Testis (tissue), 3 donors: Measurements from ENCODE around the gene HOXA3. TPM values are rescaled to one million over a fixed set of nuclear protein-coding genes. Genes with fewer than 3 reads are reported as not detected.

Experiments used
- DNase-seq: peaks from one replicate; pipeline ENCODE4 v3.0.0-alpha.2; 2019
- H3K27ac ChIP-seq, 2 donors: fragments of 200-600 bp; sonication (generic); one replicate each; pipeline ENCODE4 v1.5.1; 2019
- H3K27me3 ChIP-seq: fragments of 200-600 bp; sonication (generic); one replicate; pipeline ENCODE4 v1.5.1; 2019
- H3K36me3 ChIP-seq: fragments of 200-600 bp; sonication (generic); one replicate; pipeline ENCODE4 v1.5.1; 2017; ENCODE audit warnings: low read depth; ENCODE audit errors: missing control alignments
- H3K4me1 ChIP-seq: fragments of 200-600 bp; sonication (generic); one replicate; pipeline ENCODE4 v1.5.1; 2019
- H3K4me3 ChIP-seq, 2 donors: fragments of 200-600 bp; sonication (generic); one replicate each; pipeline ENCODE4 v1.5.1; 2017 to 2019
- H3K9me3 ChIP-seq: fragments of 200-600 bp; sonication (generic); one replicate; pipeline ENCODE4 v1.5.1; 2017
- CTCF ChIP-seq, 3 experiments: fragments of 450-650 bp in 2 of 3; fragments of 200-600 bp in 1 of 3; sonication (generic) in 1 of 3; IDR thresholded peaks; one replicate each; pipeline ENCODE4 v1.5.1; 2016 to 2019; ENCODE audit warnings: antibody characterized with exemption in 3 of 3, mild to moderate bottlenecking in 2 of 3, moderate library complexity in 1 of 3
- POLR2A ChIP-seq: fragments of 450-650 bp; IDR thresholded peaks from one replicate; pipeline ENCODE4 v1.6.1; 2017; ENCODE audit warnings: antibody characterized with exemption, mild to moderate bottlenecking, moderate library complexity
- WGBS, 2 donors: methylation state at CpG; one replicate each; pipeline ENCODE4 v1.1.5; 2018; 5-methylcytosine and 5-hydroxymethylcytosine counted together
- intact Hi-C: fragments of 100-400 bp; cut with DNase I; formaldehyde crosslinking; loops from one replicate; pipeline ENCODE4 v1.15.1; 2023; ENCODE audit warnings: low total_unique reads
- polyA plus RNA-seq: library from polyadenylated mRNA; stranded (reverse); fragments of 350-450 nt; fragmentation: Illumina TruSeq; extraction: RNeasy Lipid Tissue Mini Kit (QIAGEN cat#74804); gene quantifications from one replicate; pipeline ENCODE4 v1.2.3, GENCODE V29; 2014; ENCODE audit warnings: low read depth, low replicate concordance; ENCODE audit not compliant: insufficient read depth
- total RNA-seq, 2 donors: library from RNA; depleted of rRNA; stranded (reverse); fragments of >200 nt; gene quantifications; one replicate each; pipeline ENCODE4 v1.2.3, GENCODE V29; 2016

Gene HOXA3
- total and polyA plus RNA-seq, 3 donors from 2014 or later = 0.93 to 2.8 (median 2.4) TPM

DNA sequence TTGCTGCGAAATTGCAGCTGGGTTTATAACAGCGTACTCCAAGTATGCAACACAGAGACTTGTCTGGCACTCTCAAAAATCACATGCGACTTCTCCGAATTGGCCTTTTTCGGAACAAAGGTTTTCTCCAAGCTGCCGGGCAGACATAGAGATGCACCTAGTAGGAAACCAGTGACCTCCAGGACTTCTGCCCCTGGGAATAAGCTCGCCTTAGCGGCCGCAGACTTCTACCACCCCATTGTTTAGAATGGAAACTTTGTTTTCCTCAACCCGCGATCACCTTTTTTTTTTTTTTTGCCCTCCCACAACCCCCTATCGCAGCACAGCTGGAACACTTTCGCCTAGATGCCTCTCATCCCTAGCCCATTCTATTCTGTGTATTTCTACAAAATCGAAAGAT, 26.6 kb upstream of the HOXA3 start:
- no peak for DNase-seq
- Histone ChIP-seq H3K4me1 (peaks cover 10% of the 10 kb centered on the region), H3K27me3 (no peaks in the 10 kb centered on the region), H3K9me3 (no peaks in the 10 kb centered on the region), H3K27ac (no peak overlapping the region), H3K4me3 (no peak overlapping the region), H3K36me3 (no peaks in the 10 kb centered on the region)
- intact Hi-C loops = no loop called here
- TF ChIP-seq CTCF (IDR thresholded peaks at IDR 0.05) (no peak), POLR2A (no peak)
- WGBS, 2 donors = 41% methylated on average over 14 of the region's 14 CpGs

GRCh38 chr7:27178366-27178765, 26.0 kb upstream of the HOXA3 start:
- Histone ChIP-seq H3K27ac (no peak overlapping the region), H3K36me3 (no peaks in the 10 kb centered on the region), H3K4me1 (peaks cover 6% of the 10 kb centered on the region), H3K27me3 (no peaks in the 10 kb centered on the region), H3K4me3 (no peak overlapping the region), H3K9me3 (no peaks in the 10 kb centered on the region)
- intact Hi-C loops = no loop called here
- no peak for DNase-seq
- no peak for TF ChIP-seq POLR2A
- 91% methylated on average over 6 of the region's 6 CpGs for WGBS, 2 donors

- no peak overlapping the region for H3K4me3 ChIP-seq
- DNase-seq = no peak
- intact Hi-C loops = no loop called here
- H3K36me3 ChIP-seq = no peaks in the 10 kb centered on the region
- no peaks in the 10 kb centered on the region for H3K9me3 ChIP-seq
- no peaks in the 10 kb centered on the region for H3K27me3 ChIP-seq
- peaks cover 8% of the 10 kb centered on the region for H3K4me1 ChIP-seq
- H3K27ac ChIP-seq = no peak overlapping the region
- TF ChIP-seq POLR2A = no peak
- TF ChIP-seq CTCF (IDR thresholded peaks at IDR 0.05) = no peak
- WGBS, 2 donors = 90 to 93% methylated on average over 5 of the region's 5 CpGs
These were observed 25.5 kb upstream of the HOXA3 start for GRCh38 chr7:27177795-27178320.

DNA sequence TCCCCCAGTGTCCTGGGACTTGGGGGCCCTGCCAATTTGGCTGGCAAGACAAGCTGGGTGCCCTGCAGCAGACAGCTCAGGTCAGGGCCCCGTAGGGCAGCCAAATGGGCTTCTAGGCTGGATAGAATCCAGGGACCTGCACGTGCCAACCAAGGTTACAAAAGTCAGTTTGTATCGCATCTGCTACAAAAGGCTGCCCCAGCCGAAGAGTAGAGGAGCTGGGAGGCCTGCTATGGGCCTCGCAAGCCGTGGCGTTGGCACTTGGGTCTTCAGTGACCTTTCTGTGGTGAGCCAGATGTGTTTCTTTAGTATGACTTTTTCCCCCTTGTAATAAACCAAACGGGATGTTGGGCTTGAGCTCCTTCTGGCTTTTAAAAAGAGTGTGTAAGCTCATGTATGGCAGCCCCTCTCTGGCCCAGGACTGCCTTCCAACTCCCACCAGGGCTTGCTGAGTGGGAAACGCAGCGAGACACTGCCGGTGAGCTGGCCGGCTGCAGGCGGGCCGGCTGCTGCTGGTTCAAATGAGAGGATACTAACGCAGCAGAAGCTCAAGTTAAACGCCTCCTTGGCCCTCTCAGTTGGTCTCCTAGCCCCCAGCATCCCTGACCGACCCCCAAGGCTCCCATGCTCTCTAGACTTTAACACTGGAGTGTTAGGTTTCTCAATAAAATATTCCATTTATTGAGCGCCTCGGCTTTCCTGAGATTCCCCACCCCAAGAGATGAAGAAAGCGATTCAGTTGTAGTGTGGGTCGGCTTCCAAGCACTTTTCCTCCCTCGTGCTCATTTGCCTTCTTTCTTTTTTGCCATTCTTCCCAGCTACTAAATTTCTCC, 24.8 kb upstream of the HOXA3 start:
- no peak for DNase-seq
- Histone ChIP-seq H3K4me1 (peaks cover 12% of the 10 kb centered on the region), H3K9me3 (no peaks in the 10 kb centered on the region), H3K27me3 (no peaks in the 10 kb centered on the region), H3K4me3 (no peak overlapping the region), H3K36me3 (no peaks in the 10 kb centered on the region), H3K27ac (no peak overlapping the region)
- intact Hi-C loops = no loop called here
- TF ChIP-seq POLR2A = no peak
- no peak for TF ChIP-seq CTCF (IDR thresholded peaks at IDR 0.05)
- WGBS, 2 donors = 87 to 90% methylated on average over 19 to 22 of the region's 22 CpGs

- DNase-seq = no peak
- no peaks in the 10 kb centered on the region for H3K27me3 ChIP-seq
- H3K4me3 ChIP-seq = no peak overlapping the region
- WGBS, 2 donors = 69 to 79% methylated on average over 3 of the region's 3 CpGs
- TF ChIP-seq CTCF (IDR thresholded peaks at IDR 0.05) (no peak), POLR2A (no peak)
- H3K27ac ChIP-seq = no peak overlapping the region
- H3K9me3 ChIP-seq = no peaks in the 10 kb centered on the region
- no peaks in the 10 kb centered on the region for H3K36me3 ChIP-seq
- intact Hi-C loops = no loop called here
- peaks cover 12% of the 10 kb centered on the region for H3K4me1 ChIP-seq
These were observed 24.1 kb upstream of the HOXA3 start for GRCh38 chr7:27176524-27176845.
